ENCODE data around the gene HDAC4. TPM values are rescaled to one million over a fixed set of nuclear protein-coding genes. Genes with fewer than 3 reads are reported as not detected.

The HDAC4 gene
- total and polyA plus RNA-seq, 9 of the 15 experiments (the other 6 are each of a cell fraction or from before 2014, with no cell fraction given), result 0.11 to 20.2 (median 4.0) TPM

- TF ChIP-seq ZBTB7A (IDR thresholded peaks at IDR 0.05; ENCODE audit: borderline replicate concordance, control insufficient read depth, low read depth, low read length) (no peak), FUS (optimal IDR thresholded peaks at IDR 0.05; ENCODE audit: low read depth, low read length) (no peak), PRMT5 (CRISPR knock-in tag; IDR thresholded peaks at IDR 0.05) (no peak), BRF1 (IDR thresholded peaks at IDR 0.05; ENCODE audit: borderline replicate concordance, extremely low read depth, insufficient read length) (no peak), CEBPG (CRISPR knock-in tag; IDR thresholded peaks at IDR 0.05) (no peak), CEBPG (tag; conservative IDR thresholded peaks at IDR 0.05 in 1 of 2, IDR thresholded peaks at IDR 0.05 in 1 of 2) (no peak), MYBL2 (IDR thresholded peaks at IDR 0.05; ENCODE audit: low read depth) (no peak), MYBL2 (CRISPR knock-in tag; IDR thresholded peaks at IDR 0.05; ENCODE audit: borderline replicate concordance) (no peak), ZNF282 (CRISPR knock-in tag; IDR thresholded peaks at IDR 0.05) (no peak), C11orf30 (IDR thresholded peaks at IDR 0.05; ENCODE audit: low read depth) (no peak)
- TF ChIP-seq, protein P1, sequence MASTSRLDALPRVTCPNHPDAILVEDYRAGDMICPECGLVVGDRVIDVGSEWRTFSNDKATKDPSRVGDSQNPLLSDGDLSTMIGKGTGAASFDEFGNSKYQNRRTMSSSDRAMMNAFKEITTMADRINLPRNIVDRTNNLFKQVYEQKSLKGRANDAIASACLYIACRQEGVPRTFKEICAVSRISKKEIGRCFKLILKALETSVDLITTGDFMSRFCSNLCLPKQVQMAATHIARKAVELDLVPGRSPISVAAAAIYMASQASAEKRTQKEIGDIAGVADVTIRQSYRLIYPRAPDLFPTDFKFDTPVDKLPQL (IDR thresholded peaks at IDR 0.05; ENCODE audit: extremely low read depth, insufficient read length), result no peak
Measured at GRCh38 chr2:239144713-239144999, 256.2 kb downstream of the HDAC4 start (continued).
